ENCODE measurements around the gene DEFB131B.

The DEFB131B gene

GRCh38 chr11:71929491-71929890 lies 51.2 kb downstream of the DEFB131B start:
- DNase-seq = no peak
- Mint-ChIP-seq H3K4me3 (peak overlapping the region; percentile 97), H3K27ac (peak overlapping the region; percentile 99), H3K27me3 (no peaks in the 10 kb centered on the region), H3K9me3 (no peaks in the 10 kb centered on the region), H3K4me1 (ENCODE audit: low read depth) (peaks cover 60% of the 10 kb centered on the region), H3K36me3 (ENCODE audit: low read depth) (peaks cover 50% of the 10 kb centered on the region)

GRCh38 chr11:71930556-71931244 lies 52.4 kb downstream of the DEFB131B start:
- no peak for DNase-seq
- H3K27me3 Mint-ChIP-seq = no peaks in the 10 kb centered on the region
- H3K4me1 Mint-ChIP-seq (ENCODE audit: low read depth) = peaks cover 65% of the 10 kb centered on the region
- H3K36me3 Mint-ChIP-seq (ENCODE audit: low read depth) = peaks cover 45% of the 10 kb centered on the region
- peak overlapping the region; percentile 97 for H3K4me3 Mint-ChIP-seq
- peak overlapping the region; percentile 99 for H3K27ac Mint-ChIP-seq
- H3K9me3 Mint-ChIP-seq = no peaks in the 10 kb centered on the region

- peaks cover 65% of the 10 kb centered on the region for H3K4me1 Mint-ChIP-seq (ENCODE audit: low read depth)
- H3K36me3 Mint-ChIP-seq (ENCODE audit: low read depth) = peaks cover 46% of the 10 kb centered on the region
- DNase-seq = no peak
- no peaks in the 10 kb centered on the region for H3K27me3 Mint-ChIP-seq
- H3K9me3 Mint-ChIP-seq = no peaks in the 10 kb centered on the region
- H3K4me3 Mint-ChIP-seq = peak overlapping the region; percentile 97
- peak overlapping the region; percentile 99 for H3K27ac Mint-ChIP-seq
Observed at GRCh38 chr11:71931245-71931602, 53.0 kb downstream of the DEFB131B start.

- H3K27ac Mint-ChIP-seq = no peak overlapping the region
- no peaks in the 10 kb centered on the region for H3K9me3 Mint-ChIP-seq
- no peak overlapping the region for H3K4me3 Mint-ChIP-seq
- peaks cover 57% of the 10 kb centered on the region for H3K4me1 Mint-ChIP-seq (ENCODE audit: low read depth)
- no peaks in the 10 kb centered on the region for H3K27me3 Mint-ChIP-seq
- H3K36me3 Mint-ChIP-seq (ENCODE audit: low read depth) = peaks cover 38% of the 10 kb centered on the region
- DNase-seq = no peak
Observed at GRCh38 chr11:71933141-71933933, 55.1 kb downstream of the DEFB131B start.
